Neutrophil (primary cell): ENCODE measurements around the gene SLC5A9.
A peak's percentile ranks its signal among the peaks of the same experiment; 100 is the strongest.

Experiments
- H3K27ac ChIP-seq: fragments of 200-600 bp; sonication (generic); 2 replicates; pipeline ENCODE4 v1.5.1; 2016; ENCODE audit warnings: mild to moderate bottlenecking, moderate library complexity
- H3K27me3 ChIP-seq: fragments of 200-600 bp; sonication (generic); 2 replicates; pipeline ENCODE4 v1.6.0; 2016; ENCODE audit warnings: mild to moderate bottlenecking
- H3K36me3 ChIP-seq: fragments of 200-600 bp; sonication (generic); 2 replicates; pipeline ENCODE4 v1.5.1; 2017
- H3K4me1 ChIP-seq, 2 experiments: fragments of 200-600 bp in 1 of 2; sonication (generic) in 1 of 2; 1 replicate in 1 of 2; 2 replicates in 1 of 2; pipeline versions ENCODE4 v1.5.1 to v1.6.1; 2013 to 2016; ENCODE audit warnings: low read depth in 1 of 2, low read length in 1 of 2, mild to moderate bottlenecking in 1 of 2, moderate library complexity in 1 of 2; ENCODE audit not compliant: control insufficient read depth in 1 of 2, insufficient read depth in 1 of 2
- H3K4me3 ChIP-seq, 2 experiments: fragments of 200-600 bp in 1 of 2; sonication (generic) in 1 of 2; 1 replicate in 1 of 2; 2 replicates in 1 of 2; pipeline ENCODE4 v1.5.1; 2013 to 2016; ENCODE audit warnings: low read depth in 1 of 2, low read length in 1 of 2, mild to moderate bottlenecking in 1 of 2, moderate library complexity in 1 of 2
- H3K9me3 ChIP-seq: fragments of 200-600 bp; sonication (generic); 2 replicates; pipeline ENCODE4 v1.5.1; 2016
- CTCF ChIP-seq: fragments of 200-600 bp; sonication (generic); IDR thresholded peaks from 2 replicates; pipeline ENCODE4 v1.5.1; 2016; ENCODE audit warnings: antibody characterized with exemption

The SLC5A9 gene

DNA sequence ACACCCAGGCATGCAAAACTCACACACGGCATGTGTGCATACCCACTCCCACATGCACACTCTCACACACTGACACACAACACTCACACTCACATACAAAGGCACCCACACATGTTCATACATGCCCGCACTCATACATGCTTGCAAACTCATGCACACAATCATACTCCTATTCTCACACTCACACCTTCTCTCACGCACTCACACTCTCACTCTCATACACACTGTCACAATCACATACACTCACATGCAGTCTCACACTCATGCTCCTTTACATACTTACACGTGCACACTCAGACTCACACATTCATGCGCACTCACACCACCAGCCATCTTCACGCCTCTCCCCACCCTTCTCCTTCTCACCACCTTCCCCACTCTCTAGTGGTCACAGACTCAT lies 3.1 kb downstream of the SLC5A9 start:
- H3K27me3 ChIP-seq: no peaks in the 10 kb centered on the region
- TF ChIP-seq CTCF: no peak
- H3K4me3 ChIP-seq: no peak overlapping the region
- H3K27ac ChIP-seq: no peak overlapping the region
- no peaks in the 10 kb centered on the region for H3K9me3 ChIP-seq
- no peaks in the 10 kb centered on the region for H3K36me3 ChIP-seq
- peaks cover 34 to 37% of the 10 kb centered on the region in 2 experiments for H3K4me1 ChIP-seq

DNA sequence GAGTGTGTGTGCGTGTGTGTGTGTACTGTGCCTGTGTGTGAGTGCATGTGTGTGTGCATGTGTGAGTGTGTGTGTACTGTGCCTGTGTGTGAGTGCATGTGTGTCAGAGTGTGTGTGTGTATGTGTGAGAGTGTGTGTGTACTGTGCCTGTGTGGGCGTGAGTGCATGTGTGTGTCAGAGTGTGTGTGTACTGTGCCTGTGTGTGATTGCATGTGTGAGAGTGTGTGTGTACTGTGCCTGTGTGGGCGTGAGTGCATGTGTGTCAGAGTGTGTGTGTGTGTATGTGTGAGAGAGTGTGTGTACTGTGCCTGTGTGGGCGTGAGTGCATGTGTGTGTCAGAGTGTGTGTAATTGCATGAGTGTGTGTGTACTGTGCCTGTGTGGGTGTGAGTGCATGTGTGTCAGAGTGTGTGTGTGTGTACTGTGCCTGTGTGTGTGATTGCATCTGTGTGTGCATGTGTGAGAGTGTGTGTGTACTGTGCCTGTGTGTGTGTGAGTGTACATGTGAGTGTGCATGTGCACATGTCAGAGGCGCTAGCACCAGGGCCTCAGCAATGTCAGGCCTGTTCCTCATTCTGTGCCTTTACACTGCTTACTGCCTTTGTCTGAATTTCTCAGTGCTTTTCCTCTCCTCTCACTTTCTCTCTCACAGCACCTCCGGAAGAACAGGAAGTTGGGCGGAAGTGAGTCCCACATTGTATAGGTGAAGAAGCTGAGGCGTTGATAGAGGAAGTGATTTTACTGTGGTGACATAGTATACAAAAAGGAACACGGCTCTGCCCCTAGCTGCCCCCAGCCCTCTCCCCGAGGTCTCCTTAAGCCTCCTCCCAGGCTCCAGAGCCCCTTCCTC lies 4.9 kb downstream of the SLC5A9 start:
- TF ChIP-seq CTCF: no peak
- Histone ChIP-seq H3K27me3 (no peaks in the 10 kb centered on the region), H3K4me1 (peaks cover 34 to 37% of the 10 kb centered on the region in 2 experiments), H3K36me3 (no peaks in the 10 kb centered on the region), H3K27ac (peak overlapping the region; percentile 88), H3K4me3 (peak overlapping the region in 1 of 2 experiments; percentile 22), H3K9me3 (no peaks in the 10 kb centered on the region)

- H3K36me3 ChIP-seq: no peaks in the 10 kb centered on the region
- H3K27ac ChIP-seq: peak overlapping the region; percentile 88
- H3K4me1 ChIP-seq: peaks cover 34 to 37% of the 10 kb centered on the region in 2 experiments
- peak overlapping the region in 1 of 2 experiments; percentile 22 for H3K4me3 ChIP-seq
- no peaks in the 10 kb centered on the region for H3K9me3 ChIP-seq
- TF ChIP-seq CTCF: no peak
- H3K27me3 ChIP-seq: no peaks in the 10 kb centered on the region
Measured at GRCh38 chr1:48228156-48228555, 5.6 kb downstream of the SLC5A9 start.

DNA sequence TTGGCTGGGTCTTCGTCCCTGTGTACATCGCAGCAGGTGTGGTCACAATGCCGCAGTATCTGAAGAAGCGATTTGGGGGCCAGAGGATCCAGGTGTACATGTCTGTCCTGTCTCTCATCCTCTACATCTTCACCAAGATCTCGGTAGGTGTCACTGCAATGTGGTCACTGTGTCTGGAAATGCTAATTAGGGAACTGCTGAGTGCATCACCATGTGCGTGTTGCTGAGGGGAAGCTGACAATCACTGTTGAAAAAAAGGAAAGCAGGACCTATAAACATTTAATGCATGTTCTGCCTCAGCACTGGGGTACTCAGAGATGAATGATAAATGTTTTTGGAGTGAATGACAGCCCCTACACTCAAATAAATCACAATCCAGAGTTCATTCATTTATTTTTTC lies 6.8 kb downstream of the SLC5A9 start:
- TF ChIP-seq CTCF: no peak
- peak overlapping the region; percentile 88 for H3K27ac ChIP-seq
- peaks cover 34 to 36% of the 10 kb centered on the region in 2 experiments for H3K4me1 ChIP-seq
- no peaks in the 10 kb centered on the region for H3K9me3 ChIP-seq
- no peaks in the 10 kb centered on the region for H3K27me3 ChIP-seq
- no peaks in the 10 kb centered on the region for H3K36me3 ChIP-seq
- H3K4me3 ChIP-seq: no peak overlapping the region

GRCh38 chr1:48230236-48230635 lies 7.7 kb downstream of the SLC5A9 start:
- Histone ChIP-seq H3K9me3 (no peaks in the 10 kb centered on the region), H3K27me3 (no peaks in the 10 kb centered on the region), H3K27ac (peak overlapping the region; percentile 88), H3K36me3 (no peaks in the 10 kb centered on the region), H3K4me3 (no peak overlapping the region), H3K4me1 (peaks cover 33 to 34% of the 10 kb centered on the region in 2 experiments)
- TF ChIP-seq CTCF: no peak
